DMS53 treated with DMSO at 0.1 percent for 48 hours (cell line): ENCODE data around the gene LRRK1.

Source experiments
- DNase-seq: peaks from one replicate; lab custom pipeline; 2025; ENCODE audit not compliant: unreplicated experiment; lab: John Stamatoyannopoulos, UW

LRRK1 gene

GRCh38 chr15:101107625-101108460 is 188.7 kb downstream of the LRRK1 start:
- DNase-seq: no peak

DNA sequence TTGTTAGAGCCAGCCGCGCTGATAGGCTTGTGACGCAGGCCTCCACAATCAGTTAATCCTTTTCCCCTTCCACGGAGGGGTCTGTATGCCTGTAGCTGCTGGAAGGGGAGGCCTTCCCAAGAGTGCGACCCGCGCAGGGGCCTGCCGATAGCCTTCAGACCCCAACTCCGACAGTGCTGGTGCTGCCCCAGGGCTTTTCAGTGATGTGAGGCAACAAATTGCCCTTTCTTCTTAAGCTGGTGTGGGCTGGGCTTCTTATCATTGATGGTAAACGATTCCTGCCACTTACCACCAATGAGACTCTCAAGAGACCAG is 189.3 kb downstream of the LRRK1 start:
- no peak for DNase-seq

DNA sequence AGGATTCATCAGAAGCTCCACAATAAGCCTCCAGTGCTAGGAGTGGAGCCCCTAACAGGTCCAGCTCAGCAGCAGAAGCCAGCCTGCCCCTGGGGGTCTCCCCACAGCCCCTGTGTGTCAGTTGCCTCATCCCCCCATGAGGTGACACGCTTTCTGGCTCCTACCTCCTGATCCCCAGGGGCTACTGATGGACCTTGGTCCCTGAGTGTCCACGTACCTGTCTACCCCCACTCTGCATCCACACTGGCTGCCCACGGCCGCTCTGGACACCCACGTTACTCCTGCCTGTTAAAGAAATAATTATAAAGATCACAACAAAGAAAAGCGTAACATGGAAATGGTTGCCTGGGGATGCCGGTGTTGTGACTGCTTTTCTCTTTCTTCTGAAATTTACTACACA is 189.6 kb downstream of the LRRK1 start:
- DNase-seq: no peak

DNA sequence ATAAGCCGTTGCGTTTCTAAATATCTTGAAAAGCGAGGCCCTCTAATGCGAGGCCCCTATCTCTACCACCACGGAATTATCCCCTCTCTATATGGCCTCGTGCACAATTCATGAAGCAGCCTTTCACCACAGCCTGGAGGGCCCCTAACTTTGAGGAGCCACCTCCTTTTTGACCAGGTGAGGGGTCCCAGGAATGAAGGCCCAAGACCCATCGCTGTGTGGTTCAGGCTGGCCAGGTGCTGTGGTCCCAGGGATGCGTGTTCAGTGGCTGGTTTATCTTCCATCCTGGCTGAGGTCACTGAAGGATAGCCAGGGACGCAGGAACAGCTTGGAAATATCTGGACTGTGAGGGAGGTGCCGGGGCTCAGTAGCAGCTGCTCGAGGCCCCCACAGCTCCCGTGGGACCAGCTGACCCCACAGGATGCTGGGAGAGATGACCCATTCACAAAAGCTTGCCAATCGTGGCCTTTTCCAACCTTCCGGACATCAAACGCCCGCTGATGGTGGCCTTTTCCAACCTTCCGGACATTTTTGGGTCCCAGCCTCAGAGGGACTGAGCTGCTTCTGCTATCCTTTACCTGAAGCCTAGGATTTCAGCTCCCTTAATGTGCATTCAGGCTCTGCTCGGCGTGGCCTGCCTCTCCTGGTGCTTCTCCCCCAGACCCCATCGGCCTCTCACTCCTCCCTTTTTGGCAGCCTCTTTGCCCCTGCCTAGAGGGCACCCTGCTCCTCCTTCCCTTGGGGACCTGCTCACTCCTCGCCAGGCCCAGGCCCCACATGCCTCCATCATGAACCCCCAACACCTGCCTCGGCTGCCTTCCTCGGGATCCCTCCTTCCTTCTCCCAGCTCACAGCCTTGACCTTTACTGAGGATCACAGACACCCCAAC is 191.8 kb downstream of the LRRK1 start:
- no peak for DNase-seq

DNA sequence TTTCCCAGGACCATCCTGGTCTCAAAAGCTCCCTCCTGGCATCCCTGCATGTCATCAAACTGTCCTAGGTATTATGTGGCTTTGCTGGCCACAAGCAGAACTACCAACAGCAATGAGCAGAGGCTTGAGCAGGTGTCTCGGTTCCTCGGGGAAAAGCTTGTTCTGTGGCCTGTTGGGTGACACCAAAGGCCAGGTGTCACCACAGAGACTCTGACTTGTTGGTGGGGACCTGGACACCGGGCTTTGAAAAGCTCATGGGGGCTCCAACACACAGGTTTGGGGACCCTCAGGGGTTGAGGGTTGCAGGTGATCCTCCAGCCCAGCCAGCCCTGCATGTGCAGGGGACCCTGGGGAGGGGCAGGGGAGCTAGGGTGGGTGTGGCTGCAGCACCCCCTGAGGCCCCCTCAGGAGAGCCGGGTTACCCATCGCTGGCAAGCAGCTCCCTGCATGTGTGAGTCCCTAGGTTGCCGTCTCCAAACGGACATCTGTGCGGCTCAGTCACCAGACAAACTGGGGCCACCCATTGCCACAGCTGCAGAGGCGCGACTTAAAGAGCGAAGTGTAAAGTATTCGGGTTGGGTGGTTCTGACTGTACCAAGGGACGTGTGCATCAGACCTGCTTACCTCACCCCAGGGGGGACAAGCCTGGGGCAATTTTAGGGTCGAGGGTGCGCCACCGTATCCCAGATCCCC is 192.6 kb downstream of the LRRK1 start:
- DNase-seq: no peak

GRCh38 chr15:101112336-101113113 is 193.4 kb downstream of the LRRK1 start:
- DNase-seq: no peak

GRCh38 chr15:101113114-101114005 is 194.2 kb downstream of the LRRK1 start:
- DNase-seq: no peak

GRCh38 chr15:101114166-101114565 is 195.0 kb downstream of the LRRK1 start:
- no peak for DNase-seq

DNA sequence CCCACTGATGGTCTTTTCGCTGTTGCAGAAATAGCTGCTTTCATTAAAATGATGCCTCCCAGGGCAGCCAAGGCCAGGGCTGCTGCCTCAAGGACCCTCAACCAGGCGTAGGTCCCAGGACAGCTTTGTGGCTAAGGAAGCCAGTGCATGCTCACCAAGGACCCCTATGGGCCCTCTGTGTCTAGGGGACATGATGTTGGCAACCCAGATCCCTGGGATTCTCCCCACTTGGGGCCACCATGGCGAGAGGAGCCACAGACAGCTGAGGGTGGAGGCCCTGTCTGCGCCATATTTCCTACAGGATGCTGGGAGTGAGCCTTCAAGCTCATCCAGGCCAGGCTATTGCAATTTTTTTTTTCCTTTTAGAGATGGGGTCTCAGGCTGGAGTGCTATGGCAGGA is 195.5 kb downstream of the LRRK1 start:
- no peak for DNase-seq

DNA sequence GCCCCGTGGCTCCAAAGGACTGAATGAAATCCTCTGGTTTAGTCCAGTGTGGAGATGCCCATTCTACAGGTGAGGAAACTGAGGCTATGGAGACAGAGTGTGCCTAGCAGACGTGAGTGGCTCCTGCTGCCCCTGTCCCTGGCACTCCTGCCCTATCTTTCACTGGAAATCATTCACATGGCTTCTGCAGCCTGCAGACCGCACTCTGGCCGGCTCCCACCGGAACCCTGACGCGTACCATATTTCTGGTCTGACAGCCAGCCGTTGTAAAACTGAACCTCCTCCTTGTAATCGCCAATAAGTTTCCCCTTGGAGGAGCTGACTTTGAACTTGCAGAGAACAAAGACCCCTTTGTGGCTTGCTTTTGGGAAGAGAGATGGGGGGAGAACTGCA is 196.2 kb downstream of the LRRK1 start:
- DNase-seq: no peak

DNA sequence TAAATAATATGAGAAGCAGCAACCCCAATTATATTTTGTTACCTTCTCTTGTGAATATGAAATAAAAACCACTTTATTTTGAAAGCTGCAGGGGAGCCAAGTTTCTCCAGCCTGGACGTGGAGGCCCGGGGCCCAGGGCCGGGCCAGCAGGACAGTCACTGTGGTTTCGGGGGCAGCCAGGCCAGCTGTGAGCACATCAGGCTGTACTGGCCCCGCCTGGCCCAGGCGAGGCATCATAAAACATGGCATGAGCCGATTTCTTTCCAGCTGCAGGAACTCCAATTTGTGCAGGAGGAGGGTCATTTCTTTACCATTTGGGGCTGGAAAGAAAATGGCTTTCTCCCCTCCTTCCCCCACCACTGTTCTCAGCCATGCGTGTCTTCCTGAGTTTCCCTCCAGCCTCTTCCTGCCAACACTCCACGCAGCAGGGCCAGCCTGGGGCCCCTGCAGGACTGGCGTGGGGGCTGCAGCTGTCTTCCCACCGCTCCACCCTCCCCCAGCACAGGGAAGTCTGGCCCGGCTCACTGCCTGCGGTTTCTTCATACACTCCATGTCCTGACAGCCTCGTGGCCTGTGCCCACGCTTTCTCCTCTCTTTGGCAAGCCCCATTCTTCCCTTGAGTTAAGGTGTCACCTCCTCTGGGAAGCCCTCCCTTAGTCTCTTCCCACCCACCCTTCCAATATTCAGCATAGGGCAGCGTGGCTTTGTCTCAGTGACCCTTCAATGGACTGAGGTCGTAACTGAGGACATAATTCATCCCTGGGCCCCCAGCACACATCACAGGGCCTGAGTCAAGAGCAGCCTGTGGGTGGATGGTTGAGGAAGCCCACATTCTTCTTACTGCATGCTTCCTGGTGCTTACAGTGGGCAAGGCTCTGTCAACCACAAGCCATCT is 196.9 kb downstream of the LRRK1 start:
- no peak for DNase-seq

DNA sequence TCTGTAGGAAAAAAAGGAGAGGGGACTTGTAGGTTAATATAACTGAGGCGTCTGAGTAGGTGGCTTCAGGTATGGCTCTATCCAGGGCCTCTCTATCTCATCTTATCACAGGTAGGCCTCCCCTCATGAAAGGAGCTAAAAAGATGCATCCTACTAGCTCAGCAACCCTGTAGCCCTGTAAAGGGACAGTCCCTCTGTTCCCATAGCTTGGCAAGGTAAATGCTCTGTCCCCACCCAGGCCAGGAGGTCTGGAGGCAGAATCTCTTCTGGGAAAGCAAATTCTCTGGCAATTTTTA is 197.5 kb downstream of the LRRK1 start:
- no peak for DNase-seq

- DNase-seq: no peak
Observed at GRCh38 chr15:101118116-101118515, 199.0 kb downstream of the LRRK1 start.

GRCh38 chr15:101118615-101119014 is 199.5 kb downstream of the LRRK1 start:
- DNase-seq: no peak

DNA sequence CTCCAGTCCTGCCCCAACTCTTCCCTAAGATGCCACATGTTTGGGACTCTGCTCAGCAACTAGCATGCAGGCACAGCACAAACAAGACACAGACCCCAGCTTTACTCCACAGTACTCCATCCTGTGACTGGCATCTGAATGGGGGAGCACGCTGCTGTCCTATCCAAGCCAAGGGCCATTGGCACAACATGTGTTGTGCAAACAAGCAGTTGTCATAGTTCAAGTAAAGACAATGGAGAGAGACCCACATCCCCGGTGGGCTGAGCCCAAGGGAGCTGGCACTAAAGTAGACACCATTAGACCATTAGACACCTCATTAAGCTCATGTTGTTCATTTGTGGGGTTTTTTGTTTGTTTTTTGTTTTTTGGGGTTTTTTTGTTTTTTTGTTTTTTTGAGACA is 200.0 kb downstream of the LRRK1 start:
- DNase-seq: no peak
